ENCODE data around the gene EIF4G3. TPM values are rescaled to one million over a fixed set of nuclear protein-coding genes. Genes with fewer than 3 reads are reported as not detected.

Gene EIF4G3
- total and polyA plus RNA-seq, 2 of the 8 experiments (the other 6 are each of a cell fraction or from before 2014, with no cell fraction given), result 47.5 to 66.6 TPM

GRCh38 chr1:21041541-21041940, 135.2 kb downstream of the EIF4G3 start:
- Histone ChIP-seq H3K4me3 (ENCODE audit: extremely low read depth in 1 of 4, insufficient read depth in 2 of 4, low read depth in 3 of 4, low read length in 4 of 4) (no peak overlapping the region), H3K79me2 (ENCODE audit: control insufficient read depth in 1 of 2, insufficient read depth in 2 of 2, low read length in 2 of 2) (peaks cover 0 to 71% of the 10 kb centered on the region in 2 experiments; a peak in 2 of 4 replicates), H4K91ac (replicated peaks; ENCODE audit: insufficient read length, low read length) (no peak overlapping the region), H3K9ac (replicated peaks in 1 of 4; ENCODE audit: extremely low read depth in 1 of 4, low read depth in 3 of 4, low read length in 3 of 4) (no peak overlapping the region), H2BK120ac (replicated peaks; ENCODE audit: low read depth, low read length) (no peak overlapping the region), H3K14ac (ENCODE audit: insufficient read length) (no peak overlapping the region), H3K27me3 (replicated peaks in 1 of 4; ENCODE audit: control insufficient read depth in 3 of 4, extremely low read depth in 1 of 4, insufficient read depth in 3 of 4, low read length in 3 of 4) (no peaks in the 10 kb centered on the region), H3K23me2 (ENCODE audit: low read depth, low read length) (no peaks in the 10 kb centered on the region), H2BK15ac (ENCODE audit: low read length) (no peak overlapping the region), H3K4me1 (replicated peaks in 1 of 4; ENCODE audit: control insufficient read depth in 3 of 4, insufficient read depth in 4 of 4, low read length in 3 of 4) (no peaks in the 10 kb centered on the region), H3K79me1 (ENCODE audit: low read depth, low read length) (peaks cover 4% of the 10 kb centered on the region; the same call in 1 of the 2 replicates), H4K5ac (ENCODE audit: insufficient read length, low read depth, low read length) (no peak overlapping the region), H3K4me2 (ENCODE audit: insufficient read depth in 1 of 2, low read depth in 2 of 2, low read length in 2 of 2) (no peak overlapping the region), H4K20me1 (replicated peaks in 1 of 2; ENCODE audit: control insufficient read depth in 1 of 2, insufficient read depth in 2 of 2, low read length in 2 of 2) (peaks cover 0 to 6% of the 10 kb centered on the region in 2 experiments), H3K27ac (ENCODE audit: low read depth, low read length) (no peak overlapping the region), H3K36me3 (ENCODE audit: control insufficient read depth in 2 of 4, insufficient read depth in 4 of 4, low read length in 3 of 4) (no peaks in the 10 kb centered on the region), H3K9me3 (ENCODE audit: insufficient read depth in 2 of 2, low read depth in 1 of 2, low read length in 1 of 2) (no peaks in the 10 kb centered on the region), H3K4ac (replicated peaks; ENCODE audit: insufficient read length, low read depth, low read length) (no peak overlapping the region), H2BK20ac (ENCODE audit: low read length) (no peak overlapping the region), H2BK12ac (ENCODE audit: low read depth, low read length) (no peak overlapping the region), H2AFZ (ENCODE audit: low read length) (no peak overlapping the region), H3K56ac (replicated peaks; ENCODE audit: insufficient read length, low read depth, low read length) (no peak overlapping the region), H3K18ac (ENCODE audit: extremely low read depth, low read length) (no peak overlapping the region), H4K8ac (ENCODE audit: extremely low read depth, insufficient read depth, low read length) (no peak overlapping the region), H2BK5ac (ENCODE audit: low read depth, low read length) (no peak overlapping the region), H2AK5ac (ENCODE audit: low read depth, low read length) (no peak overlapping the region), H3K23ac (ENCODE audit: insufficient read length) (no peak overlapping the region)
- TF ChIP-seq EZH2 (IDR thresholded peaks at IDR 0.05; ENCODE audit: low read depth, low read length, severe bottlenecking) (no peak), ATF2 (IDR thresholded peaks at IDR 0.05; ENCODE audit: low read length) (no peak), JUN (IDR thresholded peaks at IDR 0.05; ENCODE audit: low read depth, low read length) (no peak), CEBPB (IDR thresholded peaks at IDR 0.05; ENCODE audit: low read depth, low read length) (no peak), JUND (IDR thresholded peaks at IDR 0.05; ENCODE audit: low read length) (no peak), FOSL1 (IDR thresholded peaks at IDR 0.05; ENCODE audit: insufficient read depth, low read depth, low read length) (no peak), CHD2 (IDR thresholded peaks at IDR 0.05; ENCODE audit: low read length) (no peak)
- CTCF ChIA-PET (ENCODE audit: partially characterized antibody), result no interaction called here
- POLR2A ChIA-PET (ENCODE audit: partially characterized antibody), result interaction anchor here (0.5 kb wide), 1 partner anchor 10 kb away, joined by 3 read pairs; no protein-coding TSS in a partner anchor
- FAIRE-seq (no peak), DNase-seq (ENCODE audit: low read depth in 1 of 2, low spot score in 2 of 2) (no peak)
- WGBS, 2 experiments (ENCODE audit: extremely low coverage in 1 of 2, insufficient coverage in 1 of 2, insufficient read length in 1 of 2, insufficient replicate concordance in 2 of 2, low coverage in 1 of 2, low lambda C conversion rate in 2 of 2, missing lambda C conversion rate in 1 of 2), result 90 to 100% methylated on average over 1 to 2 of the region's 2 CpGs
